Tibial artery (tissue), 4 donors: ENCODE measurements around the gene IL27RA.

Experiments
- DNase-seq, 2 donors: peaks; one replicate each; pipeline ENCODE4 v3.0.0-alpha.2; 2019
- H3K27ac ChIP-seq, 2 donors: fragments of 200-600 bp; sonication (generic) in 1 of 2; 1 replicate in 1 of 2; 2 replicates in 1 of 2; pipeline ENCODE4 v1.5.1; 2018 to 2019; ENCODE audit warnings: mild to moderate bottlenecking in 1 of 2
- H3K27me3 ChIP-seq, 2 donors: fragments of 200-600 bp; sonication (generic) in 1 of 2; one replicate each; pipeline versions ENCODE4 v1.5.1 to v1.6.0; 2016 to 2019
- H3K36me3 ChIP-seq, 3 donors: fragments of 200-600 bp; sonication (generic) in 2 of 3; one replicate each; pipeline ENCODE4 v1.5.1; 2016 to 2019; ENCODE audit warnings: mild to moderate bottlenecking in 2 of 3
- H3K4me1 ChIP-seq, 4 donors: fragments of 200-600 bp; sonication (generic) in 2 of 4; 1 replicate in 3 of 4; 2 replicates in 1 of 4; pipeline ENCODE4 v1.5.1; 2016 to 2019
- H3K4me3 ChIP-seq, 2 donors: fragments of 200-600 bp; sonication (generic) in 1 of 2; 1 replicate in 1 of 2; 2 replicates in 1 of 2; pipeline ENCODE4 v1.5.1; 2018 to 2019; ENCODE audit warnings: mild to moderate bottlenecking in 2 of 2
- H3K9me3 ChIP-seq, 3 donors: fragments of 200-600 bp; sonication (generic) in 1 of 3; one replicate each; pipeline ENCODE4 v1.5.1; 2016 to 2019
- CTCF ChIP-seq, 2 experiments: fragments of 200-600 bp in 1 of 2; fragments of 450-650 bp in 1 of 2; IDR thresholded peaks; one replicate each; pipeline ENCODE4 v1.5.1; 2017 to 2019; ENCODE audit warnings: antibody characterized with exemption in 2 of 2, mild to moderate bottlenecking in 1 of 2, moderate library complexity in 1 of 2
- intact Hi-C: fragments of 100-400 bp; cut with DNase I; formaldehyde crosslinking; loops from one replicate; pipeline ENCODE4 v1.15.0; 2023; ENCODE audit warnings: low total_unique reads

Gene IL27RA

DNA sequence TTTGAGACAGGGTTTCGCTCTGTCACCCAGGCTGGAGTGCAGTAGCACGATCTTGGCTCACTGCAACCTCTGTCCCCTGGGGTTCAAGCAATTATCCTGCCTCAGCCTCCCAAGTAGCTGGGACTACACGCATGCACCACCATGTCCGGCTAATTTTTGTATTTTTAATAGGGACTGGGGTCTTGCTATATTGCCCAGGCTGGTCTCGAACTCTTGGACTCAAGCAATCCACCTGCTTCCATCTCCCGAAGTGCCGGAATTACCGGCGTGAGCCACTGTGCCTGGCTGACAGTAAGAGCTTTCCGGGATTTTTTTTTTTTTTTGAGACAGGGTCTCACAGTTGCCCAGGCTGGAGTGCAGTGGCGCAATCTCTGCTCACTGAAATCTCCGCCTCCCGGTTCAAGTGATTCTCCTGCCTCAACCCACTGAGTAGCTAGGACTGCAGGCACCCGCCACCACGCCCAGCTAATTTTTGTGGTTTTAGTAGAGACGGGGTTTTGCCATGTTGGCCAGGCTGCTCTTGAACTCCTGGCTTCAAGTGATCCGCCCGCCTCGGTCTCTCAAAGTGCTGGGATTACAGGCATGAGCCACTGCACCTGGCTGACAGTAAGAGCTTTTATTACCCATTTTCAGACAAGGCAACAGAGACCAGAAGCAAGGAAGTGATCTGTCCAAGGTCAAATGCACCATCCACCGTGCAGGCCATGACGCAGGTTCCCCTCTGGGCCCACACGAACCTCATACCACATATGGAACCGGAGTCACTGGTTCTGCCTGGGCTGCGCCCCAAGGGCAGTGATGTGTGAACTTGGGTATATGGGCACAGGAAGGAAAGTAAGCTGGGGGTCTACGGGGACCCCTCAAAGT lies 46.5 kb upstream of the IL27RA start:
- no peak for TF ChIP-seq CTCF (IDR thresholded peaks at IDR 0.05)
- Histone ChIP-seq H3K9me3 (no peaks in the 10 kb centered on the region), H3K27me3 (no peaks in the 10 kb centered on the region), H3K27ac (no peak overlapping the region), H3K4me1 (peaks cover 0 to 19% (median 15%) of the 10 kb centered on the region in 4 donors), H3K4me3 (no peak overlapping the region), H3K36me3 (peaks cover 0 to 36% (median 5%) of the 10 kb centered on the region in 3 donors)
- intact Hi-C loops = no loop called here
- no peak for DNase-seq

DNA sequence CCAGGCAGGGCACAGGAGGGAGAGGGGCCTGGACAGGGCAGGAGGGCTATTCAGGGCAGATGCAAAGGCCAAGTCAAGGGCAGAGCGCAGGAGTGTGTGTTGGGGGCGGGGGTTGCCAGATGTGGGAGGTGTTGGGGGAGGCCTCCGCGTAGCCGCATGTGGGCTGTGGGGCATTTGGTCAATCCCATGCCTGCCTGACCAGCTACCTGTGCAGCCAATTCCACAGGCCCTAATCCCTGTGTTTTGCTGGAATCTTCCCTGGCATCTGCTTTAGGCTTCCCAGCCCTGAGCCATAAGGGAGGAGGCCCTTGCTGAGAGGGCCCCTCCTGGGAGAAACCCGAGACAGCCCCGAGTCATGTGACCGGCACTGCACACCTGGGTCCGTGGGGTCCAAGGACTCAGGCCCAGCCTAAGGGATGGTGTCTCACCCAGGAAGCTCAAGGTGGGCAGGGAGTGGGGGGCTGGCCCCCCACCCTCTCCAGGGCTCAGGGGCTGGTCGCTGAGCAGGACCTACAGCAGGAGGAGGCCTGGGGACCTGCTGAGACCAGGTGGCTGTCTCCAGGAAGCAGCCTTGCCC lies 45.7 kb upstream of the IL27RA start:
- Histone ChIP-seq H3K4me3 (no peak overlapping the region), H3K36me3 (peaks cover 0 to 36% (median 5%) of the 10 kb centered on the region in 3 donors), H3K4me1 (peaks cover 0 to 19% (median 15%) of the 10 kb centered on the region in 4 donors), H3K27me3 (no peaks in the 10 kb centered on the region), H3K27ac (peak overlapping the region in 1 of 2 donors; percentile 6), H3K9me3 (no peaks in the 10 kb centered on the region)
- intact Hi-C loops = no loop called here
- no peak for DNase-seq
- no peak for TF ChIP-seq CTCF (IDR thresholded peaks at IDR 0.05)

DNA sequence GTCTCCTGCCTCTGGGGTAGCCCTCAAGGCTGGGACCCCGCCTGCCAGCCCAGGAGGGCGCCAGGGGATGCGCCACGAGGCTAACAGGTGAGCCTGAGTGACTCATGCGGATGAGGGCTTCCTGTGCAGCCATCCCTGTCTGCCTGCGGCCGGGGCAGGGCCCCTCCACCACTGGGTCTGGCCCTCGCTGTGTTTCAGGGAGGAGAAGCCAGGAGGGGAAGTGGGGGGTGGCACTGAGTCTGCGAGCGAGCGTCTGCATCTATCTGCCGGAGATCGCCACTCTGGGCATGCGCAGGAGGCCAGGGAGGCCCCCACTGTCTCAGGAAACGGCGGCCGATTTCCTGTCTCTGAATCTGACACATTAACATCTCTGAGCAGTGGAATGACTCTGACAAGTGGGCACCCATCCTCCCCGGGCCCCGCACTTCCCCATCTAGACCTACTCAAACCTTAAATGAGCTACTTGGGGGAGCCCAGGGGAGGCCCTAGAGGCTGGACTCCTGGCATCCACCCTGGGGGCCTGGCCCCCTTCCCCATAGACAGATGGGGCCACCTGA lies 45.1 kb upstream of the IL27RA start:
- intact Hi-C loops = no loop called here
- TF ChIP-seq CTCF (IDR thresholded peaks at IDR 0.05) = no peak
- Histone ChIP-seq H3K27me3 (no peaks in the 10 kb centered on the region), H3K4me1 (peaks cover 0 to 19% (median 15%) of the 10 kb centered on the region in 4 donors), H3K27ac (peak overlapping the region; percentile 23 to 59), H3K4me3 (no peak overlapping the region), H3K36me3 (peaks cover 0 to 39% (median 5%) of the 10 kb centered on the region in 3 donors), H3K9me3 (no peaks in the 10 kb centered on the region)
- peak; percentile 89 to 90 for DNase-seq

DNA sequence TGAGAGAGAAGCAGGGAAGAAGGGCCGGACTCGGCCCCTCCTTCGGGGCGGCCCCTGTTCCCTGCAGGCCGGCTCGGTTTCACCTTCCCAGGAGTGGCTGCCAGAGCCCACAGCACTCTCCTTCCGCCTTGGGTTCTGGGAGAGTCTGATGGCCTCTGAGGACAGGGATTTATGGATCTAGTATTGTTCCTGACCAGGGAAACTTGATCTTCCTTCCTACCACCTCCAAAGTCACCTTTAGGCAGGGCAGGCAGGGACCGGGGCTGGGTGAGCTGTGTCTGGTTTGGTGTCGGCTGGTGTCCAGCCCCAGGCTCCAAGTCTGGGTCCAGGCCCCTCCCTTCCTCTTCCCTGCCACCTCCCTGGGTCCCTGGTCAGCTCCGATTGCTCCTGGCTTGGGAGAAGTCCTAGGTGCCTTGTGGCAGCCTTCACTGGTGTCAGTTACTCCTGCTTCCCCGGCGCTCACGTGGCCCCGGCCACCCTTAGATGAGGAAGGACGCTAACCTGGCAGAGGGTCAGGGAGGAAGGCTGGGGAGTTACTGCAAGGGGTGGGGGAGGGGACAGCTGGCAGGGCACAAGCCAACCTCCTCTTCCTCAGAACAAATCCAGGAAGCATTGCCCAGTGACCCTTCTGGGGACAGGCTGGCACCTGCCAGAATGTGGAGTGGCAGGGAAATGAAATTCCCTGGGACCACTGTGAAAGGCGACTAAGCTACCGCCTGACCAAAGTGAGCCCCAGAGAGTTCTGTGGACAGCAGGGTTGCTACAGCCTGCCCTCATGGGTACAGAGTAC lies 44.3 kb upstream of the IL27RA start:
- peak overlapping the region; percentile 23 to 59 for H3K27ac ChIP-seq
- peaks cover 0 to 19% (median 15%) of the 10 kb centered on the region in 4 donors for H3K4me1 ChIP-seq
- DNase-seq = peak in 1 of 2 donors; percentile 59
- no peaks in the 10 kb centered on the region for H3K27me3 ChIP-seq
- H3K9me3 ChIP-seq = no peaks in the 10 kb centered on the region
- peaks cover 0 to 39% (median 5%) of the 10 kb centered on the region in 3 donors for H3K36me3 ChIP-seq
- intact Hi-C loops = no loop called here
- no peak for TF ChIP-seq CTCF (IDR thresholded peaks at IDR 0.05)
- H3K4me3 ChIP-seq = no peak overlapping the region

GRCh38 chr19:13989487-13989886 lies 42.1 kb upstream of the IL27RA start:
- no peak for TF ChIP-seq CTCF (IDR thresholded peaks at IDR 0.05)
- DNase-seq = no peak
- H3K9me3 ChIP-seq = no peaks in the 10 kb centered on the region
- H3K4me3 ChIP-seq = no peak overlapping the region
- no peak overlapping the region for H3K27ac ChIP-seq
- H3K36me3 ChIP-seq = peaks cover 0 to 40% (median 17%) of the 10 kb centered on the region in 3 donors
- peaks cover 0 to 19% (median 15%) of the 10 kb centered on the region in 4 donors for H3K4me1 ChIP-seq
- no peaks in the 10 kb centered on the region for H3K27me3 ChIP-seq
- intact Hi-C loops = no loop called here
